ENCODE measurements around the gene CTNNBL1. TPM values are rescaled to one million over a fixed set of nuclear protein-coding genes. Genes with fewer than 3 reads are reported as not detected.

The CTNNBL1 gene
- total RNA-seq, 2 donors from 2014 or later: 36.6 to 50.7 TPM

DNA sequence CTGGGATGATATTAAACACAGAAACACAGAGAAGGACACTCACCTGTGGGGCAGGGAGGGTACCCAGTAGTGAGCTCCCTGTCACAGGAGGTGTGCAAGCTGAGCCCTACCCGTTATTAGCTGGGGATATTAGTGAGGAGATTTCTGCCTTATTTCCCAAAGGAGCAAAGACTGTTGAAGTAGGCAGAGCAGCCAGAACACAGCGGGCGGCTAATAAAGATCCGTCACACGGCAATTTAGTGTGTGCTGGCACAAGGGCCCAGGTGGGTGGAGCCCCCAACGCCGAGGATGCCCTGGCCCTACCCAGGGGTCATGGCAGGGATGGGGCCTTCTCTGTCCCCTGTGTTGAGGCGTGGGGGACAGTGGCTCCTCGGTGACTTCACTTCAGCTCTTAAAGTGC lies 217.4 kb downstream of the CTNNBL1 start:
- no peak for DNase-seq
- TF ChIP-seq, protein P1, sequence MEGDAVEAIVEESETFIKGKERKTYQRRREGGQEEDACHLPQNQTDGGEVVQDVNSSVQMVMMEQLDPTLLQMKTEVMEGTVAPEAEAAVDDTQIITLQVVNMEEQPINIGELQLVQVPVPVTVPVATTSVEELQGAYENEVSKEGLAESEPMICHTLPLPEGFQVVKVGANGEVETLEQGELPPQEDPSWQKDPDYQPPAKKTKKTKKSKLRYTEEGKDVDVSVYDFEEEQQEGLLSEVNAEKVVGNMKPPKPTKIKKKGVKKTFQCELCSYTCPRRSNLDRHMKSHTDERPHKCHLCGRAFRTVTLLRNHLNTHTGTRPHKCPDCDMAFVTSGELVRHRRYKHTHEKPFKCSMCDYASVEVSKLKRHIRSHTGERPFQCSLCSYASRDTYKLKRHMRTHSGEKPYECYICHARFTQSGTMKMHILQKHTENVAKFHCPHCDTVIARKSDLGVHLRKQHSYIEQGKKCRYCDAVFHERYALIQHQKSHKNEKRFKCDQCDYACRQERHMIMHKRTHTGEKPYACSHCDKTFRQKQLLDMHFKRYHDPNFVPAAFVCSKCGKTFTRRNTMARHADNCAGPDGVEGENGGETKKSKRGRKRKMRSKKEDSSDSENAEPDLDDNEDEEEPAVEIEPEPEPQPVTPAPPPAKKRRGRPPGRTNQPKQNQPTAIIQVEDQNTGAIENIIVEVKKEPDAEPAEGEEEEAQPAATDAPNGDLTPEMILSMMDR (IDR thresholded peaks at IDR 0.05): no peak
- Histone ChIP-seq H3K9ac (ENCODE audit: low read depth in 2 of 2, low read length in 2 of 2) (no peak overlapping the region), H3K27ac (no peak overlapping the region), H3K9me3 (no peaks in the 10 kb centered on the region), H3K4me3 (no peak overlapping the region), H3K27me3 (peaks cover 17% of the 10 kb centered on the region), H3K4me1 (no peaks in the 10 kb centered on the region), H3K36me3 (no peaks in the 10 kb centered on the region)
- intact Hi-C loops (cut with DNase I): no loop called here

DNA sequence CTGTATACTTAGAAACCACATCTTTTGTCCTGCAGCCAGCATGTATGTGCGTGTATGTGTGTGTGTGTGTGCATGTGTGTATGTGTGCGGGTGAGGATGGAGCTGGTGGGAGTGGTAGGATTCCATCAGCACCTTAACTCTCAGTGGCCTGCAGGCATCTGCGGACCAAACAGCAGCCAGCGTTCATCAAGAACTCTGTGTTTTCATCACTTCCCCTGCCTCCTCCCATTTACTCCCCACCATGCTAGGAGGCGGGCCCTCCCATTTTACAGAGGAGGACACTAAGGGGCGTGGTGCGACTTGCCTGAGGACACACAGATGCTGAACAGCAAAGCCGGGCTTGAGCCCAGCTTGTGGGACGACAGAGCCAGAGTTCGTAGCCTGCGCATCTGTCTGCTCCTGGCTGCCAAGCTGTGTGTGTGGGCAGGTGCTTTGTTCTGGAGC lies 218.0 kb downstream of the CTNNBL1 start:
- Histone ChIP-seq H3K4me3 (no peak overlapping the region), H3K9ac (ENCODE audit: low read depth in 2 of 2, low read length in 2 of 2) (no peak overlapping the region), H3K27me3 (peaks cover 22% of the 10 kb centered on the region), H3K36me3 (no peaks in the 10 kb centered on the region), H3K4me1 (no peaks in the 10 kb centered on the region), H3K9me3 (no peaks in the 10 kb centered on the region), H3K27ac (no peak overlapping the region)
- TF ChIP-seq, protein P1 (IDR thresholded peaks at IDR 0.05): no peak
- peak; percentile 38 for DNase-seq
- intact Hi-C loops (cut with DNase I): no loop called here

DNA sequence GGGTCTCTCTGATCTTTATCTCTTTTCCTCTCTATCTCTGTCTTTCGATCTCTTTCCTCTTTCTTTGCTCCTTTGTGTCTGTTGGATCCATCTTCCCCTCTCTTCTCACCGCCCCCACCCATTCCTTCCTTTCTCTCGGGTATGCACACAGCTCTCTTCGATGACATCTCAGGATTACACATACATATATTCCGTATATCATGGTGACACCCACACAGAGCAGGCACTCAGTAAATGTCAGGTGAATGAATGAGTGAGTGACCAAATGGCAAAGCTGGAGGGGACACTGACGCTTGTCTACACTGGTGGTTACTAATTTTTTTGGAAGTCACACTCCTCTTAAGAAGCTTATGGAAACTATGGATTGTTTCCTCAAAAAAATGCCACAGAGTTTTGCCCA lies 219.0 kb downstream of the CTNNBL1 start:
- H3K9ac ChIP-seq (ENCODE audit: low read depth in 2 of 2, low read length in 2 of 2): no peak overlapping the region
- H3K27ac ChIP-seq: no peak overlapping the region
- no peaks in the 10 kb centered on the region for H3K9me3 ChIP-seq
- no peak overlapping the region for H3K4me3 ChIP-seq
- peaks cover 25% of the 10 kb centered on the region for H3K27me3 ChIP-seq
- no peaks in the 10 kb centered on the region for H3K4me1 ChIP-seq
- intact Hi-C loops (cut with DNase I): no loop called here
- TF ChIP-seq, protein P1 (IDR thresholded peaks at IDR 0.05): no peak
- DNase-seq: no peak
- no peaks in the 10 kb centered on the region for H3K36me3 ChIP-seq

DNA sequence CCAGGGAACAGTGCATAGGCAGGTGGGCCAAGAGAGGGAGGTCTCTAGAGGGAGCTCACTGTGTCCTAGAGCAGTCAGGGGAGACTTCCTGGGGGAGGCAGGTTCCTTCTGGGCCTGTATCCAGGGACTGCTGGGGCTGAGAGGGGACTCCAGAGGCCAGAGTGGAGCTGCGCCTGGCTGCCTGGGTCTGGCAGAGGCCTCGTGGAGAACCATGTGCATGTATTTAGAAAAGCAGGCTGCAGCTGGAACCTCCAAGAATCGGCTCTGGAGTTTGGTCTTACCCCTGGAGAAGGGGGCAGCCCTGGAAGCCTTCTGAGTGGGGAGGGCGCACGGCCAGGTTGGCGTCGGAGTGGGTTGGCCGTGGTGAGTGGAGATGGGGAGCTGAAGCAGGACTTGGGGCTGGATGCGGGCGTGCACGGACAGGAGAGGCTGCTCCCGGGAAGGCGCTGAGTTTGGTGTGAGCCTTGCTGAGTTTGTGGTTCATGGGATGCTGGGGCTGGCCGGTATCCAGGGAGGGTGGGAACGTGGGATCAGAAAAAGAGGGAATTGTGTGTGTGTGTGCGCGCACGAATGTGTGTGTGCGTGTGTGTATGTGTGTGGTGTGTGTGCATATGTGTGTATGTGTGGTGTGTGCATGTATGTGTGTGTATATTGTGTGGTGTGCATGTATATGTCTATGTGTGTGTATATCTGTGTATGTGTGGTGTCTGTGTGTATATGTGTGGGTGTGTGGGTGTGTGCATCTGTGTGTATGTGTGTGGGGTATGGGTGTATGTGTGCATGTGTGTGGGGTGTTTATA lies 219.9 kb downstream of the CTNNBL1 start:
- Histone ChIP-seq H3K27ac (no peak overlapping the region), H3K4me3 (no peak overlapping the region), H3K9ac (ENCODE audit: low read depth in 2 of 2, low read length in 2 of 2) (no peak overlapping the region), H3K27me3 (peaks cover 25% of the 10 kb centered on the region), H3K4me1 (no peaks in the 10 kb centered on the region), H3K9me3 (no peaks in the 10 kb centered on the region), H3K36me3 (no peaks in the 10 kb centered on the region)
- intact Hi-C loops (cut with DNase I): no loop called here
- TF ChIP-seq, protein P1 (IDR thresholded peaks at IDR 0.05): no peak
- DNase-seq: no peak

DNA sequence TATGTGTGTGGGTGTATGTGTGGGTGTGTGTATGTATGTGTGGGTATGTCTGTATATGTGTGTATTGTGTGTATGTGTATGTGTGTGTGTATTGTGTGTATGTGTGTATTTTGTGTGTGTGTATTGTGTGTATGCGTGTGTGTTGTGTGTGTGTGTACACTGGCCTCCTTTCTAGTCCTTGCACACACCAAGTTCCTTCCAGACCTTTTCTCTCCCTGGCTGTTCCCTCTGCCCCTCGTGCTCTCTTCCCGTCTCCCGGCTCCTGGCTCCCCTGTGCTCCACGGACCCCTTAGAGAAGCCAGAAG lies 220.5 kb downstream of the CTNNBL1 start:
- H3K27ac ChIP-seq: no peak overlapping the region
- no peak for DNase-seq
- TF ChIP-seq, protein P1 (IDR thresholded peaks at IDR 0.05): no peak
- no peaks in the 10 kb centered on the region for H3K4me1 ChIP-seq
- no peaks in the 10 kb centered on the region for H3K9me3 ChIP-seq
- intact Hi-C loops (cut with DNase I): no loop called here
- no peak overlapping the region for H3K9ac ChIP-seq (ENCODE audit: low read depth in 2 of 2, low read length in 2 of 2)
- H3K36me3 ChIP-seq: no peaks in the 10 kb centered on the region
- H3K27me3 ChIP-seq: peaks cover 25% of the 10 kb centered on the region
- H3K4me3 ChIP-seq: no peak overlapping the region

Data from colonic mucosa (tissue), 4 donors.